ENCODE results near the gene CDC42BPG. TPM values are rescaled to one million over a fixed set of nuclear protein-coding genes. Genes with fewer than 3 reads are reported as not detected.

The CDC42BPG gene
- total RNA-seq, 1 experiment from 2014 or later, result 24.9 TPM

- H4K20me1 ChIP-seq (ENCODE audit: control insufficient read depth, insufficient read depth, insufficient read length), result no peaks in the 10 kb centered on the region
- no peaks in the 10 kb centered on the region for H3K9me3 ChIP-seq (ENCODE audit: control insufficient read depth, low read depth, low read length)
- H2BK5ac ChIP-seq (ENCODE audit: insufficient read length, low read length), result no peak overlapping the region
- H3K4me3 Mint-ChIP-seq, result no peak overlapping the region
- no peak overlapping the region for H2BK12ac ChIP-seq (ENCODE audit: insufficient read length, low read depth, low read length)
- H3K79me2 ChIP-seq (ENCODE audit: insufficient read depth, low read length), result no peaks in the 10 kb centered on the region
- H3K4ac ChIP-seq (ENCODE audit: low read depth, low read length), result no peak overlapping the region
- no peak overlapping the region for H3K4me2 ChIP-seq (ENCODE audit: insufficient read depth, insufficient read length, low read length)
- no peak overlapping the region for H3K27ac ChIP-seq (ENCODE audit: insufficient read length, low read depth, low read length)
- no peak overlapping the region for H2BK20ac ChIP-seq (ENCODE audit: low read depth, low read length, poor library complexity, severe bottlenecking)
- TF ChIP-seq CTCF (conservative IDR thresholded peaks at IDR 0.05), result no peak
- no peak overlapping the region for H3K9ac ChIP-seq (ENCODE audit: extremely low read depth, insufficient read length, low read length)
- H3K4me1 ChIP-seq (ENCODE audit: insufficient read depth, low read length), result no peaks in the 10 kb centered on the region; the same call in 1 of the 2 replicates
- H2AFZ ChIP-seq (ENCODE audit: low read length), result no peak overlapping the region
- H2BK120ac ChIP-seq (ENCODE audit: low read depth, low read length, poor library complexity, severe bottlenecking), result no peak overlapping the region
- H3K9me3 Mint-ChIP-seq, result no peaks in the 10 kb centered on the region; a peak in 1 of 5 replicates
- no peak overlapping the region for H4K91ac ChIP-seq (ENCODE audit: insufficient read length, low read depth, low read length)
- peaks cover 0 to 6% (median 0%) of the 10 kb centered on the region in 3 experiments; a peak in 2 of 7 replicates for H3K36me3 Mint-ChIP-seq (ENCODE audit: insufficient read depth in 1 of 3, low read depth in 3 of 3)
- no peak overlapping the region for H2BK15ac ChIP-seq (ENCODE audit: low read depth, low read length)
- H3K23me2 ChIP-seq (ENCODE audit: insufficient read length, low read depth, low read length, poor library complexity, severe bottlenecking), result peaks cover 4% of the 10 kb centered on the region
- no peaks in the 10 kb centered on the region for H3K27me3 ChIP-seq (ENCODE audit: insufficient read depth, low read length)
- no peak overlapping the region for H4K8ac ChIP-seq (replicated peaks; ENCODE audit: insufficient read length, low read depth, low read length)
- no peak for DNase-seq
- no peak overlapping the region for H4K5ac ChIP-seq (ENCODE audit: insufficient read length, low read depth, low read length)
- peaks cover 12 to 26% of the 10 kb centered on the region in 2 experiments for H3K4me1 Mint-ChIP-seq
- no peak overlapping the region for H2AK5ac ChIP-seq (ENCODE audit: insufficient read length, low read length)
- no peak overlapping the region for H3K56ac ChIP-seq (ENCODE audit: insufficient read length, low read depth, low read length)
- WGBS (ENCODE audit: extremely low coverage, insufficient read length, low lambda C conversion rate), result no CpG with 5 or more reads among the region's 25 CpGs
- H3K27me3 Mint-ChIP-seq (ENCODE audit: low read depth), result no peaks in the 10 kb centered on the region
- no peak overlapping the region for H3K14ac ChIP-seq (ENCODE audit: insufficient read depth, low read length)
- H3K18ac ChIP-seq (ENCODE audit: insufficient read length, low read depth, low read length), result no peak overlapping the region
- no peak overlapping the region for H3K23ac ChIP-seq (ENCODE audit: insufficient read length, low read depth, low read length)
- H3K79me1 ChIP-seq (ENCODE audit: insufficient read depth, low read depth, low read length, poor library complexity, severe bottlenecking), result no peaks in the 10 kb centered on the region
- H3T11ph ChIP-seq (ENCODE audit: low read length), result no peak overlapping the region
- peak overlapping the region in 1 of 3 experiments; percentile 89; a peak in 2 of 7 replicates for H3K27ac Mint-ChIP-seq
Observed at GRCh38 chr11:64891215-64891848, 46.9 kb upstream of the CDC42BPG start.
